ENCODE data around the gene GNB5.

The GNB5 gene

DNA sequence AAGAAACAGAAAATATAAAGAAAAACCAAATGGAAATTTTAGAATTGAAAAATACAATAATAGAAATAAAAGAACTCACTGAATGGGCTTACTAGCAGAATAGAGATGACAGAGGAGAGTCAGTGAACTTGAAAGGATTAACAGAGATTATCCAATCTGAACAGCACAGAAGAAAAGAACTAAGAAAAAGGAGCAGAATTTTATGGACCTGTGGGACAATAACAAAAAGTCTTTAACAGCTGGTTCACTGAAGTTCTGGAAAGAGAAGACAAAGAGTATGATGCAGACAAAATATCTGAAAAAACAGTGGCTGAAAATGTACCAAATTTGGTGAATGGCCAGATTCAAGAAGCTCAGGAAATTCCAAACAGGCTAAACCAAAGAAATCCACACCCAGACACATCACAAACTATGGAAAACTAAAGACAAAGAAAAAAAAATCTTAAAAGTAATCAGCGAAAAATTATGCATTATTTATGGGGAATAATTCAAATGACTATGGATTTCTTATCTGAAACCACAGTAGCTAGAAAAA lies 9.7 kb upstream of the GNB5 start:
- Histone ChIP-seq H3K27me3 (ENCODE audit: control insufficient read depth, insufficient read depth, low read length) (no peaks in the 10 kb centered on the region), H3K36me3 (ENCODE audit: control insufficient read depth, insufficient read depth, low read length) (no peaks in the 10 kb centered on the region), H3K4me1 (no peaks in the 10 kb centered on the region), H3K4me3 (ENCODE audit: low read depth, low read length) (no peak overlapping the region), H2AFZ (no peak overlapping the region), H3K27ac (no peak overlapping the region), H3K9me3 (ENCODE audit: control insufficient read depth, low read length) (no peaks in the 10 kb centered on the region), H3K4me2 (ENCODE audit: low read length) (no peak overlapping the region), H3K9ac (no peak overlapping the region), H3K79me2 (no peaks in the 10 kb centered on the region)
- no peak for TF ChIP-seq CTCF (IDR thresholded peaks at IDR 0.05)

DNA sequence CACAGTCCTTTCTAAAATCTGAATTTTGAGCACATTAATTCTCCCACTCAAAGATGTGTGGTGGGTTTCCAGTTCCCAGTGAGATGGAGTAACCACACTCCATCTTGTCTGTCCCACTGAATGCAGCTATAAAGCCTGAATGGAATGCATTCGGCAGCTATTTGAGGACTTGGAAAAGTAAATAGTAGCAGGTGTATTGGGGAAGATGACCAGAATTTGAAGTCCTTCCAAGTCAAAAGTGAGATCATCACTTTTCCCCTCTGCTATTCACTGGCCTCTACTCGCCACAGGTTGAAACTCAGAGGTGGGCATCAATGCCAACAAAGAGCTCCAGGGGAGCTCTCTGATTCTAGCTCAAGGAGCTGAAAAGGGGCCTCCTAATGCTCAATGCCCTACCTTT lies 8.1 kb upstream of the GNB5 start:
- no peak overlapping the region for H3K4me3 ChIP-seq (ENCODE audit: low read depth, low read length)
- H3K27me3 ChIP-seq (ENCODE audit: control insufficient read depth, insufficient read depth, low read length) = no peaks in the 10 kb centered on the region
- no peak overlapping the region for H3K4me2 ChIP-seq (ENCODE audit: low read length)
- H3K9ac ChIP-seq = no peak overlapping the region
- no peaks in the 10 kb centered on the region for H3K4me1 ChIP-seq
- TF ChIP-seq CTCF (IDR thresholded peaks at IDR 0.05) = no peak
- no peak overlapping the region for H3K27ac ChIP-seq
- no peak overlapping the region for H2AFZ ChIP-seq
- no peaks in the 10 kb centered on the region for H3K9me3 ChIP-seq (ENCODE audit: control insufficient read depth, low read length)
- H3K79me2 ChIP-seq = no peaks in the 10 kb centered on the region
- H3K36me3 ChIP-seq (ENCODE audit: control insufficient read depth, insufficient read depth, low read length) = no peaks in the 10 kb centered on the region

GRCh38 chr15:52196891-52197290 lies 5.7 kb upstream of the GNB5 start:
- TF ChIP-seq CTCF (IDR thresholded peaks at IDR 0.05) = no peak
- H2AFZ ChIP-seq = no peak overlapping the region
- H3K79me2 ChIP-seq = no peaks in the 10 kb centered on the region
- no peak overlapping the region for H3K4me2 ChIP-seq (ENCODE audit: low read length)
- H3K9me3 ChIP-seq (ENCODE audit: control insufficient read depth, low read length) = no peaks in the 10 kb centered on the region
- no peaks in the 10 kb centered on the region for H3K36me3 ChIP-seq (ENCODE audit: control insufficient read depth, insufficient read depth, low read length)
- no peaks in the 10 kb centered on the region for H3K4me1 ChIP-seq
- no peak overlapping the region for H3K27ac ChIP-seq
- H3K9ac ChIP-seq = no peak overlapping the region
- H3K4me3 ChIP-seq (ENCODE audit: low read depth, low read length) = no peak overlapping the region
- H3K27me3 ChIP-seq (ENCODE audit: control insufficient read depth, insufficient read depth, low read length) = no peaks in the 10 kb centered on the region

DNA sequence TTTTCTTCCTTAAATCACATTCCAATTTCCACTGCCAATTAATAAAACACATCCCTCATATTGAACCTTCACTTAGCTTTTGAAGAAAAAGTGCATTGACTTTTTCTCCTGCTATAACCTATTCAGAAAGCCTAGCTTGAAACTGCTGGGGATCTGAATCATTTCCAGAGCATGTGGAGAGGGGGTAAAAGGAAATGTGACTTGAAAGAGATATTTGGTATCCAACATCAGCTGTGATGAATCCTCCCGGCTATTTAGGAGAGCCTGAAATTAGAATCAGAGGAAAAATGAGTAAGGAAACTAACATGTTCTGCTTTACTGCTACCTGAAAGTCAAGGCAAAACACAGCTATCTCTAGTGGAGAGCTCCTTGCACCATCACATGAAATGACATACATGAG lies 2.6 kb upstream of the GNB5 start:
- H3K9ac ChIP-seq = no peak overlapping the region
- H3K4me3 ChIP-seq (ENCODE audit: low read depth, low read length) = no peak overlapping the region
- no peaks in the 10 kb centered on the region for H3K4me1 ChIP-seq
- H3K27ac ChIP-seq = no peak overlapping the region
- H2AFZ ChIP-seq = no peak overlapping the region
- no peaks in the 10 kb centered on the region for H3K9me3 ChIP-seq (ENCODE audit: control insufficient read depth, low read length)
- H3K36me3 ChIP-seq (ENCODE audit: control insufficient read depth, insufficient read depth, low read length) = no peaks in the 10 kb centered on the region
- TF ChIP-seq CTCF (IDR thresholded peaks at IDR 0.05) = no peak
- H3K4me2 ChIP-seq (ENCODE audit: low read length) = no peak overlapping the region
- H3K27me3 ChIP-seq (ENCODE audit: control insufficient read depth, insufficient read depth, low read length) = no peaks in the 10 kb centered on the region
- no peaks in the 10 kb centered on the region for H3K79me2 ChIP-seq

GRCh38 chr15:52193321-52193720 lies 2.1 kb upstream of the GNB5 start:
- Histone ChIP-seq H3K27me3 (ENCODE audit: control insufficient read depth, insufficient read depth, low read length) (no peaks in the 10 kb centered on the region), H3K9ac (no peak overlapping the region), H3K9me3 (ENCODE audit: control insufficient read depth, low read length) (no peaks in the 10 kb centered on the region), H3K4me1 (no peaks in the 10 kb centered on the region), H3K4me2 (ENCODE audit: low read length) (no peak overlapping the region), H2AFZ (no peak overlapping the region), H3K4me3 (ENCODE audit: low read depth, low read length) (no peak overlapping the region), H3K27ac (no peak overlapping the region), H3K79me2 (no peaks in the 10 kb centered on the region), H3K36me3 (ENCODE audit: control insufficient read depth, insufficient read depth, low read length) (no peaks in the 10 kb centered on the region)
- no peak for TF ChIP-seq CTCF (IDR thresholded peaks at IDR 0.05)
